GM18909 (cell line): ENCODE measurements around the gene CCNT1.
"Not testable (repeated sequence)": the region's sequence is repeated elsewhere in the genome, so short reads cannot be mapped to it uniquely, and the experiment has no call there.

ENCODE experiments used
- ATAC-seq: cut with Tn5 transposase; IDR thresholded peaks from one replicate; pipeline ENCODE4 v1.9.1; 2021; ENCODE audit warnings: mild to moderate bottlenecking; ENCODE audit not compliant: unreplicated experiment, poor library complexity

Gene CCNT1

GRCh38 chr12:48693572-48693971, 22.9 kb downstream of the CCNT1 start:
- no peak for ATAC-seq

GRCh38 chr12:48691826-48692487, 24.6 kb downstream of the CCNT1 start:
- no peak for ATAC-seq

- no peak for ATAC-seq
Measured at GRCh38 chr12:48690990-48691389, 25.5 kb downstream of the CCNT1 start.

- no peak for ATAC-seq
Measured at GRCh38 chr12:48690436-48690835, 26.1 kb downstream of the CCNT1 start.

GRCh38 chr12:48688836-48689235, 27.7 kb downstream of the CCNT1 start:
- ATAC-seq, result no peak

GRCh38 chr12:48687592-48687991, 28.9 kb downstream of the CCNT1 start:
- no peak for ATAC-seq

GRCh38 chr12:48686615-48687334, 29.7 kb downstream of the CCNT1 start:
- no peak for ATAC-seq

GRCh38 chr12:48686037-48686595, 30.4 kb downstream of the CCNT1 start:
- no peak for ATAC-seq

GRCh38 chr12:48683534-48683933, 33.0 kb downstream of the CCNT1 start:
- no peak for ATAC-seq

- ATAC-seq, result no peak
Measured at GRCh38 chr12:48682927-48683326, 33.6 kb downstream of the CCNT1 start.

- not testable (repeated sequence) for ATAC-seq
Measured at GRCh38 chr12:48682533-48682905, 34.0 kb downstream of the CCNT1 start.

GRCh38 chr12:48681710-48682532, 34.6 kb downstream of the CCNT1 start, which contains the start of gene KANSL2:
Gene KANSL2 (minus strand): TSS chr12:48682238. CDS start chr12:48681632, 606 bp downstream.
- ATAC-seq, result peak; percentile 98

GRCh38 chr12:48681399-48681709, 35.2 kb downstream of the CCNT1 start:
- ATAC-seq, result no peak

GRCh38 chr12:48680861-48681260, 35.6 kb downstream of the CCNT1 start:
- no peak for ATAC-seq

- no peak for ATAC-seq
Measured at GRCh38 chr12:48678551-48679185, 37.8 kb downstream of the CCNT1 start.

GRCh38 chr12:48671231-48671856, 45.2 kb downstream of the CCNT1 start:
- ATAC-seq, result no peak

- no peak for ATAC-seq
Measured at GRCh38 chr12:48668996-48669395, 47.5 kb downstream of the CCNT1 start.

- no peak for ATAC-seq
Measured at GRCh38 chr12:48659863-48660262, 56.6 kb downstream of the CCNT1 start.

- no peak for ATAC-seq
Measured at GRCh38 chr12:48651681-48652080, 64.8 kb downstream of the CCNT1 start.

GRCh38 chr12:48645354-48645753, 71.2 kb downstream of the CCNT1 start:
- not testable (repeated sequence) for ATAC-seq
